Kasumi-1 (cell line): ENCODE data around the gene MRPS14.
A peak's percentile ranks its signal among the peaks of the same experiment; 100 is the strongest.

Experiments
- DNase-seq, 2 experiments: peaks; one replicate each; lab custom pipeline; 2025; lab: John Stamatoyannopoulos, UW

MRPS14 gene

GRCh38 chr1:175019524-175019923, 3.7 kb downstream of the MRPS14 start:
- no peak for DNase-seq

GRCh38 chr1:175015243-175015642, 8.0 kb downstream of the MRPS14 start:
- DNase-seq: no peak

DNA sequence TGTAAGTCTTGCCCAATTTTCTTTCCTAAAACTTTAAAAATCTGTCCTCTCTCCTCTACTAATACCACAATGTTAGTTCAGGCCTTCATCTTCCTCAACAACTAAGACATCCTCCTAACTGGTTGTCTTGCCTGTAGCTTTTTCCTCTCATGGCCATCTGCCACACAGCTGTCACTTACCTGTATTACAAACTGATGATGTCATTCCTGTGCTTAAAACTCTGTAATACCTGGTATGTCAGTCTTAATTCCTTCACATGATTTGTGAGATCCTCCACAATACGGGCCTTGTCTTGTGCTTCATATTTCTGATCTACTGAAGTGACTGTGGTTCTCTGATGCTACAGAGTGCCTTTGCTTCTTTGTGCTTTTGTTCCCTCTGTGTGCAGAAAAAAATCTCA, 9.8 kb downstream of the MRPS14 start:
- DNase-seq: no peak

- no peak for DNase-seq
Measured at GRCh38 chr1:175009532-175009931, 13.7 kb downstream of the MRPS14 start.

- no peak for DNase-seq
Measured at GRCh38 chr1:175005085-175005783, 18.0 kb downstream of the MRPS14 start.

DNA sequence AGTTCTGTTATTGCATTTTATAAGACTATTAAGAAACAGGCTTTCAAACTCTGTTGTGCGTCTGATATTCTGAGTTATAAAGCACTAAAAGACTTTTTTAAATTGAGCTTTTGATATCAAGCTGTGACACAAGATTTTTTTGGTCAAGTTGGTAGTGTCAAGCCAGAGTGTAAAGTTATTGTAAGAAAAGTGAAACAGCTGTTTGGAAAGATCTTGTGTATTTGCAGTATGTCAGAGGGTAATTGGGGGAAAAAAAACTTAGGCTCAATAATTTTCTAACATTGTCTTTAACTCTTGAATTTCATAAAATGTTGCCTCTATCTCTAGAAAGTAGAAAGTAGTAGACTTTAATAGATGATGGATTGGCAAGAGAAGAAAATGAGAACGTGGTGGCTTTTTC, 19.7 kb downstream of the MRPS14 start:
- no peak for DNase-seq

DNA sequence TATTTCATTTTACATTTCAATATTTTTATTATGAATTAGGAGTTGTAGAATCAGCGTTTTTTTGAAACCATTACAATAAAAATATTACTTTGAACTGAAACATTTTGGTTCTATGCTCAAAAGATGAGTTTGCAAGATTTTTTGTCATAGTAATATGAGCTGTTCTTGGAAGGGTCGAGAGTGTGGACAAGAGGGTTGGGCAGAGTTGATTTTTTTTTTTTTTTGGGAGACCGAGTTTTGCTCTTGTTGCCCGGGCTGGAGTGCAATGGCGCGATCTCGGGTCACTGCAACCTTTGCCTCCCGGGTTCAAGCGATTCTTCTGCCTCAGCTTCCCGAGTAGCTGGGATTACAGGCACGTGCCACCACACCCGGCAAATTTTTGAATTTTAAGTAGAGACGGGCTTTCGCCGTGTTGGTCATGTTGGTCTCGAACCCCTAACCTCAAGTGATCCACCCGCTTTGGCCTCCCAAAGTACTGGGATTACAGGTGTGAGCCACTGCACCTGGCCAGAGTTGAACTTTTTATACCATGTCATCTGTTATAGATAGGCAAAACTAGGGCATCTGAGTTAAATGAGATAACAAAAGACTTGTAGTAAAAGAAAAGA, 20.2 kb downstream of the MRPS14 start:
- no peak for DNase-seq

GRCh38 chr1:175000697-175001187, 22.5 kb downstream of the MRPS14 start:
- peak; percentile 26 to 27 for DNase-seq

DNA sequence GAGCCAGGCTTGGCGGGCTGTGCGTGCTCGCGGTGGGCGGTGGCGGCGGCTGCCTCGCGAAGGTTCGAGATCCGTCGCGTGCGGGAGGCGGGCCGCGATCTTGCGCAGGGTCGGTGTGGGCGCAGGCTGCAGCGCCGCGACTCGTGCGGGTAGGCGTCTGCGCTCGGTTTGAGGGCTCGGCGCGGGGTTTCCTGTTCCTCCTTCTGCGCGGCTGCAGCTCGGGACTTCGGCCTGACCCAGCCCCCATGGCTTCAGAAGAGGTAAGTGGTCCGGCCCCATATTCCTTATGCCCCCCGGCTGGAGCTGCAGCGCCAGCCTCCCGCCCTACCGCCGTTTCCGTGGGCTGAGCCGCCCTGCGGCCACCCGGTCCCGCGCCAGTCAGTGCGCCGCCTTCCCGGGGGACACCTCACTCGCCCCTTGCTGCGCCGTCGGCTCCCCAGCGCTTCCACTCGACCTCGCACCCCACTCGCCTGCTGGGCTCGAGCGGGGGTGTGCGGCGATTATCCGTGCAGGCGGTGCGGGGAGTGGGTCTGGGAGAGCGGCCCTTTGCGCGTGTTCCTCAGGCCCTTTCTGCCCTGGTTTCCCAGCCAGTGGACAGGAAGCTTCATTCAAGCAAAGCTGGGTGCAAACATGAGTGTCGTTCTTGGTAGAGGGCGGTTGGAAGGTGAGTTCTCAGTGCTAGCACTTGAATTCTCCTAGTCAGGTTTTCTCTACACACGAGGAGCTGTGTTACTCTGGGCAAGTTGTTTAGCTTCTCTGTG, 23.1 kb downstream of the MRPS14 start, which contains the start of gene CACYBP:
TSS of gene CACYBP (plus strand) at position 12 of the 761 bp plus-strand sequence. CDS start at position 246, 234 bp downstream.
- DNase-seq: peak; percentile 24 to 25

- peak; percentile 97 for DNase-seq
Measured at GRCh38 chr1:174999216-174999935, 23.8 kb downstream of the MRPS14 start.

DNA sequence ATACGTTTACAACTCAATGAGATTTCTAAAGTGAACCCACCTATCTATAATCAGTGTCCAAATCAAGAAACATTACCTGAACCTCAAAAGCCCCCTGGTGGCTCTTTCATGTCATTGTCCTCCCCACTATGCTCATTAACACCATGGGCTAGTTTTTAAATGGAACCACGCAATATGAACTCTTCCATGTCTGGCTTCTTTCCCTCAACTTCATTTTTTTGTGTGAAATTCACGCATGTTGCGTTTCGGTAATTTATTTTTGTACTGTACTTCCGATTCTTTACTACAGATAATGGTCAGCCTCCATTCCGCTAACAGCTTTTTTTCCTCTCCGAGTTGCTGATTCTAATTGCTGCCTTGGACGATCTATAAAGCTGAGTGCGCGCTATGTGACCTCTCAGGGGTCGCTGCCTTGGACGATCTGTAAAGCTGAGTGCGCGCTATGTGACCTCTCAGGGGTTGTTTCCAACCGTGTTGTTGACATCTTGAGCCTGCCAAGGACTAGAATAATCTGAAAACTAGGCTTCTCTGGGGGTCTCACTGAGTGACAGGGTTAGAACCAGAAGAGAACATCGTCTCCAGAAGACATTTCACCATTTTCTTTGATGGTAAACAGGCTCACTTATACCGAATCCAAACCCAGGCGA, 24.5 kb downstream of the MRPS14 start:
- peak; percentile 68 to 73 for DNase-seq

DNA sequence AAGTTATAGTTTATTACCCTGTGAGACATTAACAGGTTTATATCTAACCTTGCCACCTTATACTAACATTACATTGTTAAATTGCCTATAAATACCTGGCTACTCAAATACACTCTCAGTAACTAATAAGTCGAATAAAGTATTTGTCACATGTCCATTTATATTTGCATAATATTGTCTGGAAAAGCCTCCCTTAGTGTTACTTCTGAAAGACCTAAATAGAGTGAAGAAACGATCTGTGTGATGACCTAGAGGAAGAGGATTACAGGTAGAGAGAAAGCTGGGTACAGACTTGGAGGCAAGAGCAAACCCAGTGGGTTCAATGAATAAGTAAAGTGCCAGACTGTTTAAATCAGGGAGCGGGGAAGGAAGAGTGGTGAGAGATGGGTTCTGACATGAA, 26.2 kb downstream of the MRPS14 start:
- no peak for DNase-seq

DNA sequence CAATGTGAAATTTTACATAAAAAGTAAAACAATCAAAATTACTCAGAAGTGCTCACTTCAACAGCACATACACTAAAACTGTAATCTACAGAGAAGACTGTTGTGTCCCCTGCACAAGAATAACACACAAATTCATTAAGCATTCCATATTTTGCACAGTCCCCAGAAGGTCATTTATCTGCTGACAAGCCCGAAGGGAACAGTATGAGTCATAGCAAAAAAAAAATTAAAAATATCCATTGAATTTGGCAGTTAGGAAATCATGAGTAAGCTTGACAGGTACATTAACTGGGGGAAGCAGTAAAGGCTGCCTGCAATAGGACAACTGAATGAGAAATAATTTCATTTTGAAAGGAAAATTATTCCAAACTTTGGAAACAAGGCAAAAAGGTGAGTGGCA, 26.7 kb downstream of the MRPS14 start:
- no peak for DNase-seq

- no peak for DNase-seq
Measured at GRCh38 chr1:174995916-174996315, 27.3 kb downstream of the MRPS14 start.

DNA sequence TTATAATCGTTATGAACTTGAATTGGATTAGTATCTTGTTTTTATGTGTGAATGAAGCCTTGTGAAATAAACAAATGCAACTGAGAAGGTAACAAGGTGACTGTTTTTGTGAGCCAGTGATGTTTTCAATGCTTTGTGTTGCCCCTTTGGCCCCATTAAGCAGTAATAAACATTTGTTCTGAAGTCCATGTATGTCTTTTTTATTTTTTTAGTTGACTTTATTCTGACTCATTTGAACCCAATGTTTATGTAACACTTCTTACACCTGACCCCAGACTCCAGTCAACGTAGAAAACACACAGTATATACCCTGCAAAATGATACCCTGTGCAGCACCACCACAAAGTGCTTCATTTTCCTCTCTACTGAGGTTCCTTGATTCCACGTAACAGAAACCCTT, 28.1 kb downstream of the MRPS14 start:
- DNase-seq: no peak

- no peak for DNase-seq
Measured at GRCh38 chr1:174991473-174991872, 31.8 kb downstream of the MRPS14 start.

DNA sequence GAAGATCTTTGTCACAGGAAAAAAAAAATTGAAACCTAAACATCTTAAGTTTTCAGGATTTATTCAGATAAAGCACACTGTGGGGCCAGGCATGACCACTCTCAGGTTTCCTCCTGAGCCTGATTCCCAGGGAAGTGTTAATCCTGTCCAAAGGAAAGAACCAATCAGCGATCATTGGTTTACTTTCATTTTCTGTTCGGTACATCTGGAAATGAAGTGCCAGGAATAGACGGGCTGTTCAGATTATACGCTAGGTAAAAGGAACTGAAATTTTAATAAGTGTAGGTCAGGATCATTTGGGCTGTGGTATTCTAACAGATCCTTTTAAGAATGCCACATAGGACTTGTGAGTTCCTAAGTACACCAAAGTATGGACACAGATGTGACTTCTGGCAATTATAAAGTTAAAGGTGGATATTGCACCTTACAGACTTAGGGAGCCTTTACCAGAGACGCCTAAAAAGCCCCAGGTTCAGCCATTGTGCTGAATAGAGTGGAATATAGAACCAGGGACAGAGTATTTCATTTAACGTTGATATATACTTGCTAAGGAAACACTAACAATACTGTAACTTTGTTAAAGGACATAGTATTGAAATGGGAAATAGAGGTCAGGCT, 32.7 kb downstream of the MRPS14 start:
- peak; percentile 54 to 68 for DNase-seq

DNA sequence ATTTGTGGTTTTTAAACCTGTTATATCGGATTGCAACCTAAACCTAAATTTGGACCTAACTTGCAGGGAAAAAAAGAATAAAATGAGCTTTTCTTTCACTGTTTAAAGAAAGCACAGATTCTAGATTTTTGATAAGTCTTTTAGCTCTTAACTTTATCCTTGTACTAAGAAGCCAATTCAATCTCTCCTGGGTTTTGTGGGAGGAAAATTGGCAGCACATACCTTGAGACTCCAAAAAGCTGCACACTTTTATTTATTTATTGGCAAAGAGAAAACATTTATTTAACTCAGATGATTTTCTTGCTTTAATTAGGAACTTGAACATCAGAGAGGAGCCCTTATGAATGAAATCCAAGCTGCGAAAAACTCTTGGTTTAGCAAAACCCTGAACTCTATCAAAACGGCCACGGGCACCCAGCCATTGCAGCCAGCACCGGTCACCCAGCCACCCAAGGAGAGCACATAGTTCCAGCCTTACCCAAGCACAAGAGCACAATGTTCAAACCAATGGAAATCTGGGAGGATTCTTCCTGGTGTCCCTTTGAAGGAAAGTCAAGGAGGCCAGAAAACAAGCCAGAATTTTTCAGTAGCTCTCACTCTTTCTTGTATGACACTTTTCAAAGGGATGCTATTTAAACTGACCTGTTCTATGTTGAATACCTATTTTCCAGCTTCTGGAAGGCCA, 33.5 kb downstream of the MRPS14 start:
- DNase-seq: no peak

GRCh38 chr1:174988986-174989385, 34.2 kb downstream of the MRPS14 start:
- DNase-seq: no peak

- DNase-seq: no peak
Measured at GRCh38 chr1:174988539-174988938, 34.7 kb downstream of the MRPS14 start.

DNA sequence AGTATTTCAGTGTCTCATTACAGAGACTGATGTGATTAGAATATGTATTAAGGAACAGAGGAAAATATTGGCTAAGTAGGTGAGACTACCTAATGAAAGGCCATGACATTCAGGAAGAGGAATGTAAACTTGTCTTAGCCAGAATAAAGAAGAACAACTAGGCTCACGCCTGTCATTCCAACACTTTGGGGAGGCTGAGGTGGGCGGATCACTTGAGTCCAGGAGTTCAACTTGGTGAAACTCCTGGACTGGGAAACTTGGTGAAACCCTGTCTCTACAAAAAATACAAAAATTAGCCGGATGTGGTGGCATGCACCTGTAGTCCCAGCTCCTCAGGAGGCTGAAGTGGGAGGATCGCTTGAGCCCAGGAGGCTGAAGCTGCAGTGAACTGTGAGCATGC, 38.3 kb downstream of the MRPS14 start:
- DNase-seq: no peak
